Hematopoietic multipotent progenitor cell treated with erythropoietin and hydrocortisone succinate and interleukin-3 and kit ligand, for 15 days (in vitro differentiated cells): ENCODE measurements around the gene HDGF.

ENCODE experiments used
- DNase-seq: peaks from one replicate; pipeline ENCODE4 v3.0.0-alpha.2; 2015; ENCODE audit warnings: low spot score

The HDGF gene

DNA sequence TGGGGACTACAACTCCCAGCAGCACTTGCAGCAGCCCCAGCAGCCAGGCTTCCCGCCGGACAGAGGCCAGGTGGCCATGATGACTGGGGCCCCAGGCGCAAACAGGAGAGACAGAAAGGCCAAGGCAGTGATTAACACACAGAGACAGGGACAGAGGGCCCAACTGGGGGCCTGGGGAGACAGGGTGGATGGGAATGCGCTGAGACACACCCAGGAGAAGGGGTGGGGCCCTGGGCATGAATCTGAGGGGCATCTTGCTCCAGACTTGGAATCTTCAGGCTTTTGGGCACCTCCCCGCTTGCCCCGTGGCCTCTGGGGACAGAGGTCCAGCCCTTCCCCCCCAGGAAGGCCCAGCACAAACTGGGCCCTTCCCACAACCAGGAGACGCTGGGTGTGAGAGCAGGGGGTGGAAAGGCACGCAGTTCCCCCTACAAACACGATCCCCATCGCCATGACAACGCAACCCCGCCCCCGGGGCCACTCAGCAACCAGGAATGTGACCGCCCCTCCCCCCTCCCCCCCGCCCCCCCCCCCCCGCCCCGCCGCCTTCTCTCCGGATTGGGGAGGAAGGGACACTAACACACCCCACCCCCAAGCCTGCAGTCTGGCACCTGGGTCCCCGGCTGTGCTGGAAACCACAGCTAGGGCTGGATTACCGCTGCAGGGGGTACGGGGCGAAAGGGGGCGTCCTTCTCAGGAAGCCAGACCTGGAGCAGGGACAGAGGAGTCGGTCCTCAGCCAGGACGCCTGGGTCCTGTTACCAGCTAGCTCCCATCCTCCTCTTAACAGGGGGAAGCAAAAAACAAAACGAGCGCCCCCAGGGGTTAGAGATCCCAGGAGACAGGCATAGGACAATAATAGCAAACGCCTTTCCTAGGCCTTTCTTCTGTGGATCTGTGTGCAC lies 4.5 kb downstream of the HDGF start:
- DNase-seq: peak; percentile 41

GRCh38 chr1:156746406-156746727 lies 5.1 kb downstream of the HDGF start:
- DNase-seq: no peak

DNA sequence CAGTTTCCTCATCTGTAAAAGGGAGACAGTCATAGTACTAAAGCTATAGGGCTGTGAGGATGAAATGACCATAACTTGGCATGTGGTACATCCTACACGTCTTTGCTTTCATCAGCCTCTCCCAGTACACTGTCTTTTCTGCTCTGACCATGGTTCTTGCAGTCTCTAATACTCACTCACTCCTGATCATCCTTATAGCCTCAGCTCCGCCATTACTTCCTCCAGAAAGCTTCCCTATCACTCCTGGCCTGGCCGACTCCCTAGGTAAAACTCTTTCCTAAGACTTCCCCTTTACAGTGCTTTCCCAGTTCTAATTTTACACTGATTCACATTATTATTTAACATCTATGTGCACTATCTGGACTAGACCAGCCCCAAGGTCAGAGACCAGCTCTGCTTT lies 5.6 kb downstream of the HDGF start:
- DNase-seq: no peak

DNA sequence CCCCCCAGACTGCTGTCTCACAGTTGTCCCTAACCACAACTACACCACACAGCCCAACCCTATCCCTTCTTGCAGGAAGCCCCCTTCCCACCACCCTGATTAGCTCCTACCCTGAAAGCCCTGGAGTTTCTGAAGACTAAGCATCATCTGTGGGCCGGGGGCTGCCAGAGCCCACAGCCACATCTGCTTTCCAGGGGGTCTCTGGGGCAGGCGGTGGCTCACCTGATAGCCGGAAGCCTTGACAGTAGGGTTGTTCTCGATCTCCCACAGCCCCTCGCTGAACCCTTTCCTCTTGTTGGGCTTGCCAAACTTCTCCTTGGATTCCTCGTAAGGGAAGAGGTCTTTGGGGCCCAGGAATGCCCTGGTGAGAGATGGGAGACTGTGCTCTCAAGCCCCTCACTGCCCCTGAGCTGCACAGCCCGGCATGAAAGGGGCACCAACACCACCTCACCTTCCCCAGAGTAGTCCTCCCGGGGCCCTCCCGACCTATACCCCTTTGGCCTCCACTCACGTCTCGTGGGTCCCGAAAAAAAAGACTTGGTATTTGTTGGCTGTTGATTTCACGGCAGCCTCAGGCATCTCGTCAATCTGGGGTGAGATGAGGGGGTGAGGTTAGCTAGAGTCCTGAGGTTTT lies 6.6 kb downstream of the HDGF start:
- no peak for DNase-seq

DNA sequence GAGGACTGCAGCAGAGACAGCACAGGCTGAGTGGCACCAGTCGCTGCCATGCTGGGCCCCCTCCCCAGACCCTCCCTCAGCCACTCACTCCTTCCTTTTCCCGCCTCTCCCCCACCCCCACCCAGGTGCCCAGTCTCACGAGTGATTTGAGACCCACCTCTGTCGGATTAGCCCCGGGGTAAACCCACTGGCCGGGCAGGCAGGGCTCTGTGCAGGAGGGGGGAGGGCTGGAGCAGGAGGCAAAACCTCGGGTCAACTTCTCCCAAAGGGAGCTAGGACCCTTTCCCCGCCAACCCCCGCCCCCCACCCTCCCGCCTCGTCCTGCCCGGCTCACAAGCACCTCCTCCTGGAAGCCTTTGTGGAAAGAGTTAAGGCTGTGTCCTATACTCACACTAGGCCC lies 7.1 kb downstream of the HDGF start:
- no peak for DNase-seq

GRCh38 chr1:156743367-156744302 lies 7.8 kb downstream of the HDGF start:
- no peak for DNase-seq

- no peak for DNase-seq
These were observed 8.7 kb downstream of the HDGF start for GRCh38 chr1:156742801-156743200.

DNA sequence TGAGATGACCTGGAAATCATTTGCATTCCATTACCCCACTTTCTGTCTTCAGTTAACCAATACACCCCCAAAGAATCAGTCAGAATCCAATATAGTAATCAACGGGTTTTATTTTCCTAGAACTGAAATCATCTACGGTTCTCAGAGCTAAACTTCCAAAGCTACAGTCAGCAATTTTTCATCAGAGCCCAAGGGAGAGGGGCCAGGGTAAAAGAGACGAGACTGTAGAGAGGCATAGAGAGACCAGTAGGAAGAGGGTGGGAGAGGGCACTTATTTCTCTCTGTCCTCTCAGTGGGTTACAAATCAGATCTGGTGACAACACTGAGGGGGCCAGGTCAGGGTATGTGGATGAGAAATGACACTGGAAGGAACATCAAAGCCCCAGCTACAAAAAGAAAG lies 9.5 kb downstream of the HDGF start:
- DNase-seq: no peak

DNA sequence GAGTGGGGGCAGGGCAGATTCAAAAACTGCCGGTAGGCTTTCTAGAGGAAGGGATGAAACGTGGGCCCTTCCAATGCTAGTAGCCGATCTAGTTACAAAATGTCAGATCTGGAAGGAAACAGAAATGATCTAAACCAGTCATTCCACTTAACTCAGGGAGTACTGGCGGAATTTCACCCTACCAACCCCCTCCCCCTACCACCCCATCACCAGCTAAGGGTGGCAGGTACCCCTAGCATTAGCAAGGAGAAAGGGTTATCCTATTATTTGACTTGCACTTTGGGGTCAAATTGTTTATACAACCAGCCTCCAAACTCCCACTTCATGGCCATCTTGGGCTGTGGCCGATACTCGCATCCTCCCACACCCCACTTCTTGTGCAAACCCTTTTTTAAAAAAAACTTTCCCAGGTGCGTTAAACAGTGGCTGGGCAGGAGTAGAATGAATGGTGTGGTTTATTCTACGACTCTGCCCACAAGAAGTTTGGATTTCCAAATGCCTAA lies 9.9 kb downstream of the HDGF start:
- no peak for DNase-seq

- DNase-seq: peak; percentile 99
These were observed 10.6 kb downstream of the HDGF start, which contains the start of gene MRPL24 for GRCh38 chr1:156740741-156741480. MRPL24 (minus strand) TSS chr1:156741088; CDS start chr1:156738704, 2,384 bp downstream.

GRCh38 chr1:156740237-156740740 lies 11.2 kb downstream of the HDGF start:
- no peak for DNase-seq

DNA sequence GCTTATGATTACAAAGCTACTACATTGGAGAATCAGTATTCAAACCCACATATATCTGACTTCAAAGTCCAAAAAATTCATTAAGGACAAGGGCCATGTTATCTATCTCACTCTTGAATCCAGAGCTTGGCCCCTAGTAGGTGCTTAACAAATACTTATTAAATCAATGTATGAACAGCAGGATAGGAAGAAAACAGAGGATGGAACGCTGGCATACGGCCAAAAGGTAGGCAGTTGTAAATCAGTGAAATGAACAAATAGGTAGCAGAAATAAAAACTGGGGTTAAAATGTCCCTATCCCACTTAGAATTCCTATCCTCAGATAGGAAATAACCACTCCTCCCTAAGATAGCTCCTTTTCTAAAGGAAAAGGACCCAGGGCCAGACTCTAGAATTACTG lies 12.6 kb downstream of the HDGF start:
- DNase-seq: no peak

GRCh38 chr1:156738407-156738806 lies 13.1 kb downstream of the HDGF start:
- DNase-seq: no peak

- DNase-seq: no peak
These were observed 17.4 kb downstream of the HDGF start for GRCh38 chr1:156733989-156734584.

DNA sequence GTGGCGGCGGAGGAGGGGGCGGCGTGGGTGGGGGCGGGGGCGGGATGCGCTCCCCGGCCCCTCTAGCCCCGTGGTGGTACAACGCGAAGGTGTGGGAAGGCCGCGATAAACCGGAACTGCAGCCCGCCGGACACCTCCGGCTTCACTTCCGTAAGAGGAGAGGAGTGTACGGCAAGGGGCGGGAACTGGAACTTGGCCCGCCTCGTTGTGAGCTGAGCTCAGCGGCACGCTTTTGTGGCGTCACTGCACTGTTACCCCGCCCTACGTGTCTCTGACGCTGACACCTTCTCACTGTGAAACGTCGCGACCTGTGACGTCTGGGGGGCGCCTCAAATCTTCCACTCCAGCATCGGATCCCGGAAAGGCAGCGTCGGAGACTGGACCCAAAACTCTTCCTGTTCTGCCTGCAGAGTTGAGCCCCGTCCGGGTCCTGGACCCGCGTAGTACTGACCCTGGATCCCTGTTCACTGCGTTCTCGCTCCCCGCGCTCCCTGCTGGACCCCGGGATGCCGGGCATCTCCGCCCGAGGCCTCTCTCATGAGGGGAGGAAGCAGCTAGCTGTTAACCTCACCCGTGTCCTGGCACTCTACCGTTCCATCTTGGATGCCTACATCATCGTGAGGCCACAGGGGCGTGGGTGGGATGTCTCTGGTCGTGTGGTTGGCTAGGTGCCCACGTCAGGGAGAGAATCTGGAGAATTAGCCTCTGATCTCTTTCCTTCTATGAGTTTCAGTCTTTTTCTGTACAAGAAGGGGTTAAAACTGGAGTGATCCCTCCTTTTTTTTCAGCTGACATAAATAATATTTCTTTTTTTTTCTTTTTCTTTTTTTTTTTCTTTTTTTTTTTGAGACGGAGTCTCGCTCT lies 22.6 kb downstream of the HDGF start, which contains the start of gene ISG20L2:
Gene ISG20L2 (minus strand): TSS at position 168 of the 864 bp plus-strand sequence. CDS start 1,114 bp downstream, outside the sequence.
- peak; percentile 97 for DNase-seq

DNA sequence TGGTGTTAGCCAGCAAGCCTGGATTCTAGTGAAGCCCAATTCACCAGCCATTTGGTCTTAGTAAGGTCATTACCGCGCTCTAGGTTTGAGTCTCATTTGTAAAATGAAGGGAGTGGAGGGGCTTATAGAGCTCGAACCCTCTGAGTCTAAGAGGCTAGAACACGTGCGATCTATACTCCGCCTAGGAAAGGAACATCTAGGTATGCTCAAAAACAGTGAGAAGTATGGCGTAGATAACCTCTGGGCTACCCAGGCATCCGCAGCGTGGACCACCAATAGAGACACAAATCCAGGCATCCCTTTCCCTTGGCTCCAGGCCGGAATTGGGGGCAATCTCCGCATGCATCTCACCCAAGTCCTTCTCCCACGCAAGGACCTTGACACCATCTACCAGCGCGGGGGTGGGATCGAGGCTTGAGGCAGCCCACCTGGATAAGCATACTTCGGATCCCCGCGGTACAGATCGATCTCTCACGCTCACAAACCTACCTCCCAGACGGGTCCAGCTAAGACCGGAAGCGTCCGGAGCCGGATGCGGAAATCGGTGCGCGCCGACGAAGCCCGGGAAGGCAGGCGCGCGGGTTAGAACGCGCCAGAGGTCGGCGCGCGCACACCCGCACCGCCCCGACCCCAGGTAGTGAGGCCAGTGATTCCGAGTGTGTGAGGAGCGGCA lies 23.4 kb downstream of the HDGF start, which contains the start of gene METTL25B:
Gene METTL25B (plus strand): TSS at position 544 of the 673 bp plus-strand sequence. CDS start 636 bp downstream, outside the sequence.
- peak; percentile 77 for DNase-seq

- DNase-seq: no peak
These were observed 24.0 kb downstream of the HDGF start for GRCh38 chr1:156727492-156727891.

DNA sequence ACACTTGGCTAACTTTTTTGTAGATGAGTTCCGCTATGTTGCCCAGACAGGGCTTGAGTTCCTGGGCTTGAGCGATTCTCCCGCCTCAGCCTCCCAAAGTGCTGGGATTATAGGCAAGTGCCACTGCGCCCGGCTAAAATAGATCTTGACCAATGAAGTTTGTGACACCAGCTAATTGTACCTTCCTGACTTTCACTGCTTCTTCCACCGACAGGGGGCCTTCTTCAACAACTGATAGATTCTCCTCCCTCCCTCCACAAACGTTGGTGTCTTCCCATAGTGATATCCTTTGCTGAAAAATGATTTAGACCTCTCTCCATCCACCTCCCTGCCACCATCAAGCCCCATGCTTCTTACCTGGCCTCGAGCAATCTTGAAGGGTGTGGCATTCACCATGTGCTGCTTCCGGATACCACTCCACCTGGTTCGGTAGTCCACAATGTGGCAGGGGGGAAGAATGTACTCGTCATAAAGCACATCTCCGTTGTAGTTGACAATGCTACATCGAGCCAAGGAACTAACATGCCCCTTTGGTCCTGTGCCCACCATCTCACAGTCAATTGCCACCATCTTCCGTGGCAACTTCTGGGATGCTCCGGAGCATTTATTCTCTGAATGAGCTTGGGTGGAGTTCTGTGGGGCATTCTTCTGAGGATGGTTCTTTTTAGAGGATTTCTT lies 24.8 kb downstream of the HDGF start:
- peak; percentile 79 for DNase-seq
